Spinal cord (tissue), 10 donors: ENCODE results near the gene CCL19. TPM values are rescaled to one million over a fixed set of nuclear protein-coding genes. Genes with fewer than 3 reads are reported as not detected.

Source experiments
- DNase-seq, 6 donors: peaks; one replicate each; pipeline versions ENCODE4 v3.0.0 to v3.0.0-alpha.2; 2013 to 2015; ENCODE audit warnings: low spot score in 6 of 6, low read depth in 4 of 6
- H3K27ac ChIP-seq: one replicate; pipeline ENCODE4 v1.5.1; 2013; ENCODE audit warnings: low read depth, low read length, control low read depth
- H3K27me3 ChIP-seq: one replicate; pipeline ENCODE4 v1.6.1; 2013; ENCODE audit warnings: low read length; ENCODE audit not compliant: control insufficient read depth, insufficient read depth
- H3K36me3 ChIP-seq: one replicate; pipeline ENCODE4 v1.6.1; 2013; ENCODE audit warnings: low read length; ENCODE audit not compliant: control insufficient read depth, insufficient read depth
- H3K4me1 ChIP-seq: one replicate; pipeline ENCODE4 v1.6.1; 2013; ENCODE audit warnings: low read length; ENCODE audit not compliant: control insufficient read depth, insufficient read depth
- H3K4me3 ChIP-seq: one replicate; pipeline ENCODE4 v1.5.1; 2013; ENCODE audit warnings: low read depth, low read length, control low read depth
- H3K9me3 ChIP-seq: one replicate; pipeline ENCODE4 v1.6.1; 2013; ENCODE audit warnings: low read length; ENCODE audit not compliant: control insufficient read depth, insufficient read depth
- WGBS: methylation state at CpG from one replicate; pipeline ENCODE4 v1.1.5; 2013; ENCODE audit warnings: missing lambda C conversion rate; ENCODE audit not compliant: insufficient coverage; 5-methylcytosine and 5-hydroxymethylcytosine counted together
- polyA plus RNA-seq, 2 donors: library from polyadenylated mRNA; unstranded; fragments of 120-200 nt; gene quantifications; one replicate each; pipeline ENCODE4 v1.2.1, GENCODE V29; 2013; ENCODE audit not compliant: insufficient read length in 2 of 2
- total RNA-seq, 2 donors: library from RNA; depleted of rRNA in 1 of 2; stranded (reverse); fragments of 120-200 nt in 1 of 2; fragments of >200 nt in 1 of 2; gene quantifications; one replicate each; pipeline versions ENCODE4 v1.2.3 to v1.2.4, GENCODE V29; 2013 to 2014
- donor health status: healthy.

The CCL19 gene
- total and polyA plus RNA-seq, 4 donors: 0.27 TPM; not detected in 3

DNA sequence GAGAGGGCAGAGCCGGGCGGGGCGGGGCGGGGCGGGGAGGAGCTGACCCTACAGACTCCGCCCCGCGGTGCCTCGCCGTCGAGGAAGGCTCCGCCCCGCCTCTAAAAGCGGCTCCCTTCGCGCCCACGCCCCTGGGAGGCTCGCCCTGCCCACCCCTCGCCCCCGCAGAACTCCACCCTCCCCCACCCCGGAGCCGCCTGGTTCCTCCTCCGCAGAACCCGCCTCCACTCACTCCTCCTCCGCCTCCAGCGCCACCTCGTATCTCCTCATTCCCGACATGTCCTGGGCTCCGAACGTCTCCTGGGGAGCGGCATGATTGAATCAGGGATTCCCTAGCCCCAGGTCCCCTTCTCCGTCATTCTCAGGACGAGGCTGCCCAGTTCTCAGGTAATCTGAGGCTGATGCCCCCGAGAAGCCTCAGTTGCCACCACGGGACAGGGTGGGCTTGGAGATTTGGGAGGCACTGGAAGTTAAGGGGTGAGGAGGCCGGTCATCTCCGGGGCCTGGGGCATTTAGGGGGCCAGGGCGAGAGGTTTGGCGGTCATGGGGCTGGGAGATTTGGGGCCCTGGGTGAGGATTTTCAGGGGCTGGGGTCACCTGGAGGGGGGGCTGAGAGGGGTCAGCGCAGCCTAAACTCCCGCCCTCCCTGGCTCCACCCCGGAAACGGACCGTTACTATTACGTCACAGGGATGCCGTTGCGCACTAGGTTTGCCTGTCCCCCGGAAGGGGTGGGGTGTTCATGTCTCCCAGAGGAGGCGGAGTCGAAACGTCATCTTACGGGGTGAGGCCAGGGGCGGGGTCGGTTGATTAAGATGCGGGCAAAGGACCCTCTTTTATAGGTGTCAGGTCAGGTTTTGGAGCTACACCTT lies 25.5 kb downstream of the CCL19 start:
- Histone ChIP-seq H3K9me3 (no peaks in the 10 kb centered on the region), H3K36me3 (peaks cover under 1% of the 10 kb centered on the region), H3K4me3 (peak overlapping the region; percentile 98), H3K4me1 (peaks cover 23% of the 10 kb centered on the region), H3K27me3 (no peaks in the 10 kb centered on the region), H3K27ac (peak overlapping the region; percentile 98)
- WGBS: under 1% methylated on average over 37 of the region's 55 CpGs
- peak; percentile 86 to 99 (median 94) for DNase-seq

DNA sequence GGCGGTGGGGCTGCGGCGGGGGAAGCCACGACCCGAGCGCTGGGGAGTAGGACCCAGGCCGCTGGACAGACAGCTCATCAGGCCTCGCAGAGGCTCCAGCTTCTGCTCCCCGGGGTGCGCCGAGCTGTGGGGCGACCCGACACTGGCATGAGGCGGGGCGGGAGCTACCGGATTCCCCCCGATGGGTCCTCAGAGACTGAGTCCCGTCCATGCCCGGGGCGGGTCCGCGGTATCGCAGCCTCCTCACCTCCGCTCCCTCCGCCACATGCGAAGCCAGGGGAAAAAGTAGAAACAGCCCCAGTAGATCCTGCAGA lies 26.1 kb downstream of the CCL19 start:
- no peak for DNase-seq
- H3K4me1 ChIP-seq: peaks cover 23% of the 10 kb centered on the region
- H3K27ac ChIP-seq: peak overlapping the region; percentile 91
- under 1% methylated on average over 26 of the region's 26 CpGs for WGBS
- H3K27me3 ChIP-seq: no peaks in the 10 kb centered on the region
- no peaks in the 10 kb centered on the region for H3K9me3 ChIP-seq
- H3K36me3 ChIP-seq: peaks cover 6% of the 10 kb centered on the region
- H3K4me3 ChIP-seq: peak overlapping the region; percentile 98

DNA sequence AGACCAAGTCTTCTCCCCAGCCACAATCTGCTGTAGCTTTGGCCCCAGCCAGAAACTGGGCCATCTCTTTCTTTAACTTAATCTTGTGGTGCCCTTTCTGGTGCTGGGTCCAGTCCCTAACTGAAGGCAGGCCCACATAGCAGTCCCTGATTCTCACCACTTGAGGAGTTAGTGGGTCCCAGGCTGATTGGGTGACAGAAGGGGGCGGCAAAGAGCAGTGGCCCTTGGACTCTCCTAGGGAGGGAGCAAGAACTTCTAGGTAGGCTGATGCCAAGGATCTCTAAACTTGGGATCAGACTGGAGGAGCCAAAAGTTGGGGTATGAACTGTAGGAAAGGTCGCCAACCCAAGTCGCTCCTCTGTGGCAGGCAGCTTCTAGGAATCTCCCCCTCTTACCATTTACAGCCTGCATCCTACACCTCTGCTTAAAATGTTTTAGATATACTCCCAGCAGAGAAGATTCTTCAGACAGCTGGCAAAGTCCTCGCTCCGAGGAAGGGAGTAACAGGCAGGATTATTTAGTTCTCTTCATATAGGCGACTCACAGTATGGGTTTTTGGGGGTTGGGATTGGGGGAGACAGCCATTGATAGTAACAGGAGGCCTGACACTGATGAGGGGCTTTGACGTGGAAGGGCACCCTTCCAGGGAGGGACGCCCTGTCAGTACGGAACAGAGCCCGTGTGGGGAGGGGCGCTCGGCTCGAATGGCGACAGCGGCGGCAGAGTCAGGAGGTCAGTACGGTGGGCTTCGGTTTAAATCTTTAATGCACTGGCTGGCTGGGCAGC lies 26.6 kb downstream of the CCL19 start:
- DNase-seq: peak in 3 of 6 donors; percentile 42 to 84 (median 73)
- 3% methylated on average over 14 of the region's 18 CpGs for WGBS
- H3K9me3 ChIP-seq: no peaks in the 10 kb centered on the region
- H3K27ac ChIP-seq: peak overlapping the region; percentile 91
- no peaks in the 10 kb centered on the region for H3K27me3 ChIP-seq
- peaks cover 23% of the 10 kb centered on the region for H3K4me1 ChIP-seq
- peaks cover 12% of the 10 kb centered on the region for H3K36me3 ChIP-seq
- peak overlapping the region; percentile 98 for H3K4me3 ChIP-seq

DNA sequence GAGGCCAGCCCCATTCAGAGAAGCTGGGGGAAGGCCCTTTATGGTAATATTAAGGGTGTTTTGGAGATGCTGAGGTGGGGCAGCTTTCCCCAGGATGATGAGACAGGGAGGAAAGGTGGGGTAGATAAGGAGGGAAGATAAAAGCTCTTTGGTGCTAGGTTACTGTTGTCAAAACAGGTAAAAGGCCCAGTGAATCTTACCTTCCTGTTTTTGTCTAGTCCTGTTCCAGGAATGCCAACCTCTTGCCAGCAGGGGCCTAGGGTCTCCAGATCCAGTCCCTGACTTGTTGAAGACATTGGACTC lies 27.8 kb downstream of the CCL19 start:
- Histone ChIP-seq H3K36me3 (peaks cover 15% of the 10 kb centered on the region), H3K27ac (no peak overlapping the region), H3K4me3 (no peak overlapping the region), H3K4me1 (peaks cover 23% of the 10 kb centered on the region), H3K9me3 (no peaks in the 10 kb centered on the region), H3K27me3 (no peaks in the 10 kb centered on the region)
- DNase-seq: no peak

DNA sequence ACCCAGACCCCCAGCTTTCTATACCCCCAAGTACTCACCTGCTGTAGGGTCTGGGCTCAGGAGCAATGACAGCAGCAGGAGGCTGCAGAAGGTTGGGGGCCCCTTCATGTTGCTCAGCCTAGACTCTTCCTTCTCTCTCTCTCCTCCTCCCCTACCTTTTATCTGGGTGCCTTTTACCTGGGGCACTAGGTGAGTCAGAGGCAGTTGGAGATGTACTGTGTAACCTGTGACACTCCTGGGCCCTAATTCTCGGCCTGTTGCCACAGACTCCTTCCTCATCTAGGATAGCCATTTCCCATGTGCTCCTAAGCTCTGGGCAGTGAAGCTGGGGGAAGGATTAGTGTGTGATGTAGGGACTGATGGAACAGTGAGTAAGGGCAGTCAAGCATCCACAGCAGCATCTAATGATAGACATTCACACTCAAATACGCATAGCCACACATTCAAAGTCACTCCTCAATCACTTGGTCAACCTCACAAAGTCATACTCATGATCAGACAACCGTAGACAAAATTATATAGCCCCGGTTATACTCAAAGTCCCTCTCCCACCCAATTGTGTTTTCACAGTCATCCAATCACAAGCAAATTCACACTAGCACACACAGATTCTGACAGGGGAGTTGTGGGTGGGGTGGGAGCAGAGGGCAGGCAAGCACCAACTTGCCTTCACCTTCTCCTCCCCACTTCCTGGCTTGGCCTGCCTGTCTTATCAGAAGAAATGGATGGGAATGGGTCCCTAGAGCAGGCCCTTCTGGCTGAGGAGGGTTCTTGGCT lies 28.4 kb downstream of the CCL19 start, which contains the start of gene CCL27:
TSS of gene CCL27 (minus strand) at position 132 of the 777 bp plus-strand sequence. CDS start at position 108, 24 bp downstream.
- Histone ChIP-seq H3K4me3 (no peak within 1 kb of the TSS), H3K9me3 (no peaks in the 10 kb centered on the region), H3K27me3 (no peaks in the 10 kb centered on the region), H3K36me3 (peaks cover 15% of the 10 kb centered on the region), H3K4me1 (peaks cover 23% of the 10 kb centered on the region), H3K27ac (no peak within 1 kb of the TSS)
- DNase-seq: no peak
- no CpG with 5 or more reads among the region's 4 CpGs for WGBS

DNA sequence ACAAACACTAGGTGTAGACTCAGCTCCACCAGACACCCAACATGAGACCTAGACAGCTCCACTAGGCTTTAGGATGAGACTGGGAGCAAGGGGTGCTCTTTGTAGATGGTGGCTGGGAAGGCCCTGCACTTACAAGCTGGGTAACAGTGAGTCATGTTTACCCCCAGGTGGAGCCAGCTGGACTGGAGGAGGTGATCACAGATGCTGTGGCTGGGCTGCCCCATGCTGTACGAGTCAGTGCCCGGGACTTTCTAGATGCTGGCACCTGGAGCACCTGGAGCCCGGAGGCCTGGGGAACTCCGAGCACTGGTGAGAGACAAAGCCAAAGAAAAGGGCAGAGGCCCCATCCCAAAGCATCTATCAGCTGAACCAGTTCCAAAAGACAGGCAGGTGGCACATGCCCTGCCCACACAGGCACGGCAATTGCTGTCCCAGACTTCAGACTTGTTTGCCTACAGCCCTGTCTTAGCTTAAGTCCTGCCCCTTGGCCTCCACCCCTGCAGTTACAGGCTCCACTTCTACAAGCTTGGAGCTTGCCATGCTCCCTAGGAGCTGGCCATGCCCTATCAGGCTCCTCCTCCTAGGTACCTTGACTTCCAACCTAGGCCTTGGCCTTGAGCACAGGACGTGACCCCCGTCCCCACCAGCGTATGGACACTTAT lies 31.4 kb downstream of the CCL19 start:
- Histone ChIP-seq H3K4me1 (peaks cover 18% of the 10 kb centered on the region), H3K27ac (no peak overlapping the region), H3K27me3 (no peaks in the 10 kb centered on the region), H3K9me3 (no peaks in the 10 kb centered on the region), H3K4me3 (no peak overlapping the region), H3K36me3 (peaks cover 15% of the 10 kb centered on the region)
- no peak for DNase-seq
- 91% methylated on average over 8 of the region's 8 CpGs for WGBS

DNA sequence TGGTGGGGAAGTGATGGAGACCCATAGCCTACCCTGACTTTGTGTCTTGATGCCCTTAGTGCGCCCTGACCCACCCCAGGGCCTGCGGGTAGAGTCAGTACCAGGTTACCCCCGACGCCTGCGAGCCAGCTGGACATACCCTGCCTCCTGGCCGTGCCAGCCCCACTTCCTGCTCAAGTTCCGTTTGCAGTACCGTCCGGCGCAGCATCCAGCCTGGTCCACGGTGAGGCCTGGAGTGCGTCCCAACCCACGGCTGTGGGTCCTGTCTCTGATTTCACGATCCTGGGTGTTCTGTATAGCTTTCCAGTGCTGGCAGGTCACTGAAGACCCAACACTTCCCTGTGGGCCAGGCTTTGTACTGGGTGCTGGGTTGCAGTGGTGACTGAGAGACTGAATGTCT lies 32.6 kb downstream of the CCL19 start:
- H3K4me3 ChIP-seq: no peak overlapping the region
- 95% methylated on average over 14 of the region's 14 CpGs for WGBS
- H3K9me3 ChIP-seq: no peaks in the 10 kb centered on the region
- no peak for DNase-seq
- peaks cover 15% of the 10 kb centered on the region for H3K36me3 ChIP-seq
- no peak overlapping the region for H3K27ac ChIP-seq
- no peaks in the 10 kb centered on the region for H3K27me3 ChIP-seq
- H3K4me1 ChIP-seq: peaks cover 24% of the 10 kb centered on the region

DNA sequence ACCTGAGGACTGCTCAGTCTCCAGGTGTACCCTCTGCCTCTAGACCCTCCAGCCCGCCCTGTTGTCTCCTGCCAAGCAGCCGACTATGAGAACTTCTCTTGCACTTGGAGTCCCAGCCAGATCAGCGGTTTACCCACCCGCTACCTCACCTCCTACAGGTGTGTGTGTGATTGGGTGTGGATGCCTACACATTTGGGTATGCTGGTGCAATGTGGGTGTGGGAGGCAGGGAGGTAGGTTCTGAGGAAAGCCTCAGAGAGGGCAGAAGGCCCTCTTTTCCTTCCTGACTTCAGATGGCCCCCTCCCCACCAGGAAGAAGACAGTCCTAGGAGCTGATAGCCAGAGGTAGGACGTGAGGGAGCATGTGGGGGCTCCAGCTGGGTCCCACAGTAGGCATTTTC lies 34.1 kb downstream of the CCL19 start:
- H3K4me3 ChIP-seq: no peak overlapping the region
- no peaks in the 10 kb centered on the region for H3K27me3 ChIP-seq
- H3K9me3 ChIP-seq: no peaks in the 10 kb centered on the region
- no peak for DNase-seq
- H3K36me3 ChIP-seq: peaks cover 15% of the 10 kb centered on the region
- peaks cover 38% of the 10 kb centered on the region for H3K4me1 ChIP-seq
- WGBS: no CpG with 5 or more reads among the region's 5 CpGs
- no peak overlapping the region for H3K27ac ChIP-seq

DNA sequence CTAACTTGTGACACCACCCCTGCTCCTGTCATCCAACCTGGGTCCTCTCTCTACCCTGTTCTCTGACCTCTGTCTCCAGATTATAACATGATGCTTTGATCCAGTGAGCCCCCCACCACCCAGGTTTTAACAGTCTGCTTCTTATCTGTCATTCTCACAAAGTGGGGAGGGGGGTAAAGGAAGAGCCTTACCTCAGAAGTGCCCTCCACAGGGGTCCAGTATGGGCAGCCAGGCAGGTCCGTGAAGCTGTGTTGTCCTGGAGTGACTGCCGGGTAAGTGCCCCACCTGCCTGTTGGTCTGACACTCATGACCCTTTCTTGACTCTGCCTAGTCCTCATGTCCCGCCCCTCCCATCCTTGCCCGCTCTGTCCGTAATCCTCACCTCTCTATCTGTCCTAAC lies 35.7 kb downstream of the CCL19 start:
- WGBS: 63% methylated on average over 5 of the region's 5 CpGs
- Histone ChIP-seq H3K27ac (peak overlapping the region; percentile 79), H3K27me3 (no peaks in the 10 kb centered on the region)

More for the DNA sequence above, 35.7 kb downstream of the CCL19 start:
- no peaks in the 10 kb centered on the region for H3K9me3 ChIP-seq
- peaks cover 53% of the 10 kb centered on the region for H3K4me1 ChIP-seq
- DNase-seq: no peak
- peaks cover 16% of the 10 kb centered on the region for H3K36me3 ChIP-seq
- H3K4me3 ChIP-seq: no peak overlapping the region
